WTC11 (cell line): ENCODE data around the gene BRMS1. TPM values are rescaled to one million over a fixed set of nuclear protein-coding genes. Genes with fewer than 3 reads are reported as not detected.

Source experiments
- ELF4 ChIP-seq: sonication (generic); formaldehyde crosslinking; IDR thresholded peaks from 2 replicates; pipeline ENCODE4 v1.8.1; 2022; ENCODE audit warnings: low read depth, mild to moderate bottlenecking, moderate library complexity, missing genetic modification reagents
- ETV6 ChIP-seq: sonication (generic); formaldehyde crosslinking; IDR thresholded peaks from 2 replicates; pipeline ENCODE4 v1.8.1; 2022; ENCODE audit warnings: mild to moderate bottlenecking, missing genetic modification reagents
- RORB ChIP-seq: fragments of 250-450 bp; sonication (Bioruptor Pico); IDR thresholded peaks from 2 replicates; pipeline ENCODE4 v1.9.0; 2021; ENCODE audit warnings: mild to moderate bottlenecking
- SMAD3 ChIP-seq: sonication (generic); formaldehyde crosslinking; IDR thresholded peaks from 2 replicates; pipeline ENCODE4 v1.8.0; 2022; ENCODE audit warnings: missing genetic modification reagents, mild to moderate bottlenecking, borderline replicate concordance
- ZBTB21 ChIP-seq: sonication (generic); formaldehyde crosslinking; IDR thresholded peaks from 2 replicates; pipeline ENCODE4 v1.8.1; 2023; ENCODE audit warnings: mild to moderate bottlenecking, missing genetic modification reagents, borderline replicate concordance
- ZNF232 ChIP-seq: sonication (generic); formaldehyde crosslinking; IDR thresholded peaks from 2 replicates; pipeline ENCODE4 v1.8.0; 2022; ENCODE audit warnings: mild to moderate bottlenecking, missing genetic modification reagents
- ZNF263 ChIP-seq: sonication (generic); formaldehyde crosslinking; IDR thresholded peaks from 2 replicates; pipeline ENCODE4 v1.8.1; 2022; ENCODE audit warnings: low read depth, mild to moderate bottlenecking, moderate library complexity, missing genetic modification reagents
- ZNF416 ChIP-seq: fragments of 250-450 bp; sonication (Bioruptor Pico); IDR thresholded peaks from 2 replicates; pipeline ENCODE4 v1.9.0; 2021; ENCODE audit warnings: mild to moderate bottlenecking, inconsistent platforms
- total RNA-seq: library from RNA; stranded (reverse); gene quantifications from 3 replicates; pipeline ENCODE4 v1.2.3, GENCODE V29; 2021
- TF ChIP-seq, protein P1 (sequence below): sonication (generic); formaldehyde crosslinking; IDR thresholded peaks from 2 replicates; pipeline ENCODE4 v1.8.1; 2023; ENCODE audit warnings: mild to moderate bottlenecking, missing genetic modification reagents, moderate library complexity
- TF ChIP-seq, protein P2 (sequence below): fragments of 200-600 bp; IDR thresholded peaks from 2 replicates; pipeline ENCODE4 v1.8.0; 2022; ENCODE audit warnings: antibody characterized with exemption
- TF ChIP-seq, protein P3 (sequence below): fragments of 250-450 bp; sonication (Bioruptor Pico); IDR thresholded peaks from 2 replicates; pipeline ENCODE4 v1.9.0; 2021; ENCODE audit warnings: mild to moderate bottlenecking, borderline replicate concordance
- TF ChIP-seq, protein P4 (sequence below): sonication (generic); formaldehyde crosslinking; IDR thresholded peaks from 2 replicates; pipeline ENCODE4 v1.8.1; 2023; ENCODE audit warnings: mild to moderate bottlenecking, missing genetic modification reagents, borderline replicate concordance
- TF ChIP-seq, protein P5 (sequence below): sonication (generic); formaldehyde crosslinking; IDR thresholded peaks from 2 replicates; pipeline ENCODE4 v1.8.0; 2022; ENCODE audit warnings: mild to moderate bottlenecking, missing genetic modification reagents
- TF ChIP-seq, protein P6 (sequence below): sonication (generic); formaldehyde crosslinking; conservative IDR thresholded peaks from 2 replicates; pipeline ENCODE4 v1.8.1; 2023; ENCODE audit warnings: mild to moderate bottlenecking, low read depth, missing genetic modification reagents, moderate library complexity
- TF ChIP-seq, protein P7 (sequence below): sonication (generic); formaldehyde crosslinking; IDR thresholded peaks from 2 replicates; pipeline ENCODE4 v1.8.1; 2022; ENCODE audit warnings: mild to moderate bottlenecking, moderate library complexity, missing genetic modification reagents
- TF ChIP-seq, protein P8 (sequence below): fragments of 250-450 bp; sonication (Bioruptor Pico); IDR thresholded peaks from 2 replicates; pipeline ENCODE4 v1.9.0; 2021; ENCODE audit warnings: moderate library complexity, mild to moderate bottlenecking, inconsistent platforms, borderline replicate concordance
- TF ChIP-seq, protein P9 (sequence below): sonication (generic); formaldehyde crosslinking; IDR thresholded peaks from 2 replicates; pipeline ENCODE4 v1.8.1; 2022; ENCODE audit warnings: missing genetic modification reagents, borderline replicate concordance

The BRMS1 gene
- total RNA-seq, 1 experiment from 2014 or later: 44.5 TPM

DNA sequence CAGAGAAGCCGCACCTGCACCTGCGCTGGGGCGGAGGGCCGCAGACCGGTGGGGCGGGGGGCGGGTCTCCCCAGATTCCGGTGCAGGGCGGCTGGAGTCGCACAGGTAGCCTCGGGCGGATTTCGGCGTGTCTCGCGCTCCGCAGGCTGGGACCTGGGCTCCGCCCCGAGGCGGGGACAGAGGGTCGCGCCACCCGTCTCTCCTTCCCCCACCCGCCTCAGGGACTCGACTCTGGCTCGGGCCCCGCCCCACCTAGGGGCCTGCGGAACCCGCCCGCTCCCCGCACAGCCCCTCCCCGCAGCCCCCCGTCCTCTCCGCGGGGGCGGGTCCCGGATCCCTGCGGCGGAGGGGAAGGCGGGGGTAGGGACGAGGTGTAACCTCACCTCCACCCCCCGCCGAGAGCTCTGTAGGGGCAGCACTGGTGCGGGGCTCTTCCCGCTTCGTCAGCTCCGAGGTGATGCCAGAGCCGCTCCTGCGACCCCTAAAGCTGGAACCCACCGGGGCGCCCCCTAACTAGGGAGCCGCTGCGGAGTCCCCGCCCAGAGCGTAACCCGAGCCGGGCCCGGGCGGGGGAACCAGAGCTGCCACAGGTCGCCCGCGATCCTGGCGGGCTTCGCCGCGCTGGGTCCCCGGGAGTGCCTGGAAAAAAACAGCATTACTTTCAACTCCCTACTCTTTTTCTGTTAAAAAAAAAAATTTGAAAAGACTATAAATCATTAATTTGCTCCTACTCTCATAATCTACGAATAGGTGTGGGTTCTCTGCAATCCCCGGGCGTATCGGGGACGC is 26.9 kb upstream of the BRMS1 start, which contains the start of gene SLC29A2 (continued):
- TF ChIP-seq ZBTB21 (no peak), ELF4 (CRISPR knock-in tag) (no peak), ZNF232 (CRISPR knock-in tag) (peak; percentile 66; the same call in 1 of the 2 replicates), RORB (CRISPR knock-in tag) (no peak), ETV6 (CRISPR knock-in tag) (no peak), ZNF263 (CRISPR knock-in tag) (no peak), ZNF416 (peak; percentile 58; the same call in 1 of the 2 replicates), SMAD3 (0 out of 2 replicates have a peak, but pooled peaks have one; percentile 24)
- TF ChIP-seq, protein P1, sequence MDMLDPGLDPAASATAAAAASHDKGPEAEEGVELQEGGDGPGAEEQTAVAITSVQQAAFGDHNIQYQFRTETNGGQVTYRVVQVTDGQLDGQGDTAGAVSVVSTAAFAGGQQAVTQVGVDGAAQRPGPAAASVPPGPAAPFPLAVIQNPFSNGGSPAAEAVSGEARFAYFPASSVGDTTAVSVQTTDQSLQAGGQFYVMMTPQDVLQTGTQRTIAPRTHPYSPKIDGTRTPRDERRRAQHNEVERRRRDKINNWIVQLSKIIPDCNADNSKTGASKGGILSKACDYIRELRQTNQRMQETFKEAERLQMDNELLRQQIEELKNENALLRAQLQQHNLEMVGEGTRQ: no peak
- TF ChIP-seq, protein P2, sequence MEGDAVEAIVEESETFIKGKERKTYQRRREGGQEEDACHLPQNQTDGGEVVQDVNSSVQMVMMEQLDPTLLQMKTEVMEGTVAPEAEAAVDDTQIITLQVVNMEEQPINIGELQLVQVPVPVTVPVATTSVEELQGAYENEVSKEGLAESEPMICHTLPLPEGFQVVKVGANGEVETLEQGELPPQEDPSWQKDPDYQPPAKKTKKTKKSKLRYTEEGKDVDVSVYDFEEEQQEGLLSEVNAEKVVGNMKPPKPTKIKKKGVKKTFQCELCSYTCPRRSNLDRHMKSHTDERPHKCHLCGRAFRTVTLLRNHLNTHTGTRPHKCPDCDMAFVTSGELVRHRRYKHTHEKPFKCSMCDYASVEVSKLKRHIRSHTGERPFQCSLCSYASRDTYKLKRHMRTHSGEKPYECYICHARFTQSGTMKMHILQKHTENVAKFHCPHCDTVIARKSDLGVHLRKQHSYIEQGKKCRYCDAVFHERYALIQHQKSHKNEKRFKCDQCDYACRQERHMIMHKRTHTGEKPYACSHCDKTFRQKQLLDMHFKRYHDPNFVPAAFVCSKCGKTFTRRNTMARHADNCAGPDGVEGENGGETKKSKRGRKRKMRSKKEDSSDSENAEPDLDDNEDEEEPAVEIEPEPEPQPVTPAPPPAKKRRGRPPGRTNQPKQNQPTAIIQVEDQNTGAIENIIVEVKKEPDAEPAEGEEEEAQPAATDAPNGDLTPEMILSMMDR: no peak
- TF ChIP-seq, protein P3, sequence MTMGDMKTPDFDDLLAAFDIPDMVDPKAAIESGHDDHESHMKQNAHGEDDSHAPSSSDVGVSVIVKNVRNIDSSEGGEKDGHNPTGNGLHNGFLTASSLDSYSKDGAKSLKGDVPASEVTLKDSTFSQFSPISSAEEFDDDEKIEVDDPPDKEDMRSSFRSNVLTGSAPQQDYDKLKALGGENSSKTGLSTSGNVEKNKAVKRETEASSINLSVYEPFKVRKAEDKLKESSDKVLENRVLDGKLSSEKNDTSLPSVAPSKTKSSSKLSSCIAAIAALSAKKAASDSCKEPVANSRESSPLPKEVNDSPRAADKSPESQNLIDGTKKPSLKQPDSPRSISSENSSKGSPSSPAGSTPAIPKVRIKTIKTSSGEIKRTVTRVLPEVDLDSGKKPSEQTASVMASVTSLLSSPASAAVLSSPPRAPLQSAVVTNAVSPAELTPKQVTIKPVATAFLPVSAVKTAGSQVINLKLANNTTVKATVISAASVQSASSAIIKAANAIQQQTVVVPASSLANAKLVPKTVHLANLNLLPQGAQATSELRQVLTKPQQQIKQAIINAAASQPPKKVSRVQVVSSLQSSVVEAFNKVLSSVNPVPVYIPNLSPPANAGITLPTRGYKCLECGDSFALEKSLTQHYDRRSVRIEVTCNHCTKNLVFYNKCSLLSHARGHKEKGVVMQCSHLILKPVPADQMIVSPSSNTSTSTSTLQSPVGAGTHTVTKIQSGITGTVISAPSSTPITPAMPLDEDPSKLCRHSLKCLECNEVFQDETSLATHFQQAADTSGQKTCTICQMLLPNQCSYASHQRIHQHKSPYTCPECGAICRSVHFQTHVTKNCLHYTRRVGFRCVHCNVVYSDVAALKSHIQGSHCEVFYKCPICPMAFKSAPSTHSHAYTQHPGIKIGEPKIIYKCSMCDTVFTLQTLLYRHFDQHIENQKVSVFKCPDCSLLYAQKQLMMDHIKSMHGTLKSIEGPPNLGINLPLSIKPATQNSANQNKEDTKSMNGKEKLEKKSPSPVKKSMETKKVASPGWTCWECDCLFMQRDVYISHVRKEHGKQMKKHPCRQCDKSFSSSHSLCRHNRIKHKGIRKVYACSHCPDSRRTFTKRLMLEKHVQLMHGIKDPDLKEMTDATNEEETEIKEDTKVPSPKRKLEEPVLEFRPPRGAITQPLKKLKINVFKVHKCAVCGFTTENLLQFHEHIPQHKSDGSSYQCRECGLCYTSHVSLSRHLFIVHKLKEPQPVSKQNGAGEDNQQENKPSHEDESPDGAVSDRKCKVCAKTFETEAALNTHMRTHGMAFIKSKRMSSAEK (CRISPR knock-in tag): no peak
- TF ChIP-seq, protein P4, sequence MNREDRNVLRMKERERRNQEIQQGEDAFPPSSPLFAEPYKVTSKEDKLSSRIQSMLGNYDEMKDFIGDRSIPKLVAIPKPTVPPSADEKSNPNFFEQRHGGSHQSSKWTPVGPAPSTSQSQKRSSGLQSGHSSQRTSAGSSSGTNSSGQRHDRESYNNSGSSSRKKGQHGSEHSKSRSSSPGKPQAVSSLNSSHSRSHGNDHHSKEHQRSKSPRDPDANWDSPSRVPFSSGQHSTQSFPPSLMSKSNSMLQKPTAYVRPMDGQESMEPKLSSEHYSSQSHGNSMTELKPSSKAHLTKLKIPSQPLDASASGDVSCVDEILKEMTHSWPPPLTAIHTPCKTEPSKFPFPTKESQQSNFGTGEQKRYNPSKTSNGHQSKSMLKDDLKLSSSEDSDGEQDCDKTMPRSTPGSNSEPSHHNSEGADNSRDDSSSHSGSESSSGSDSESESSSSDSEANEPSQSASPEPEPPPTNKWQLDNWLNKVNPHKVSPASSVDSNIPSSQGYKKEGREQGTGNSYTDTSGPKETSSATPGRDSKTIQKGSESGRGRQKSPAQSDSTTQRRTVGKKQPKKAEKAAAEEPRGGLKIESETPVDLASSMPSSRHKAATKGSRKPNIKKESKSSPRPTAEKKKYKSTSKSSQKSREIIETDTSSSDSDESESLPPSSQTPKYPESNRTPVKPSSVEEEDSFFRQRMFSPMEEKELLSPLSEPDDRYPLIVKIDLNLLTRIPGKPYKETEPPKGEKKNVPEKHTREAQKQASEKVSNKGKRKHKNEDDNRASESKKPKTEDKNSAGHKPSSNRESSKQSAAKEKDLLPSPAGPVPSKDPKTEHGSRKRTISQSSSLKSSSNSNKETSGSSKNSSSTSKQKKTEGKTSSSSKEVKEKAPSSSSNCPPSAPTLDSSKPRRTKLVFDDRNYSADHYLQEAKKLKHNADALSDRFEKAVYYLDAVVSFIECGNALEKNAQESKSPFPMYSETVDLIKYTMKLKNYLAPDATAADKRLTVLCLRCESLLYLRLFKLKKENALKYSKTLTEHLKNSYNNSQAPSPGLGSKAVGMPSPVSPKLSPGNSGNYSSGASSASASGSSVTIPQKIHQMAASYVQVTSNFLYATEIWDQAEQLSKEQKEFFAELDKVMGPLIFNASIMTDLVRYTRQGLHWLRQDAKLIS (CRISPR knock-in tag): 0 out of 2 replicates have a peak, but pooled peaks have one; percentile 36
- TF ChIP-seq, protein P5, sequence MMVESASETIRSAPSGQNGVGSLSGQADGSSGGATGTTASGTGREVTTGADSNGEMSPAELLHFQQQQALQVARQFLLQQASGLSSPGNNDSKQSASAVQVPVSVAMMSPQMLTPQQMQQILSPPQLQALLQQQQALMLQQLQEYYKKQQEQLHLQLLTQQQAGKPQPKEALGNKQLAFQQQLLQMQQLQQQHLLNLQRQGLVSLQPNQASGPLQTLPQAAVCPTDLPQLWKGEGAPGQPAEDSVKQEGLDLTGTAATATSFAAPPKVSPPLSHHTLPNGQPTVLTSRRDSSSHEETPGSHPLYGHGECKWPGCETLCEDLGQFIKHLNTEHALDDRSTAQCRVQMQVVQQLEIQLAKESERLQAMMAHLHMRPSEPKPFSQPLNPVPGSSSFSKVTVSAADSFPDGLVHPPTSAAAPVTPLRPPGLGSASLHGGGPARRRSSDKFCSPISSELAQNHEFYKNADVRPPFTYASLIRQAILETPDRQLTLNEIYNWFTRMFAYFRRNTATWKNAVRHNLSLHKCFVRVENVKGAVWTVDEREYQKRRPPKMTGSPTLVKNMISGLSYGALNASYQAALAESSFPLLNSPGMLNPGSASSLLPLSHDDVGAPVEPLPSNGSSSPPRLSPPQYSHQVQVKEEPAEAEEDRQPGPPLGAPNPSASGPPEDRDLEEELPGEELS (CRISPR knock-in tag): no peak
- TF ChIP-seq, protein P6, sequence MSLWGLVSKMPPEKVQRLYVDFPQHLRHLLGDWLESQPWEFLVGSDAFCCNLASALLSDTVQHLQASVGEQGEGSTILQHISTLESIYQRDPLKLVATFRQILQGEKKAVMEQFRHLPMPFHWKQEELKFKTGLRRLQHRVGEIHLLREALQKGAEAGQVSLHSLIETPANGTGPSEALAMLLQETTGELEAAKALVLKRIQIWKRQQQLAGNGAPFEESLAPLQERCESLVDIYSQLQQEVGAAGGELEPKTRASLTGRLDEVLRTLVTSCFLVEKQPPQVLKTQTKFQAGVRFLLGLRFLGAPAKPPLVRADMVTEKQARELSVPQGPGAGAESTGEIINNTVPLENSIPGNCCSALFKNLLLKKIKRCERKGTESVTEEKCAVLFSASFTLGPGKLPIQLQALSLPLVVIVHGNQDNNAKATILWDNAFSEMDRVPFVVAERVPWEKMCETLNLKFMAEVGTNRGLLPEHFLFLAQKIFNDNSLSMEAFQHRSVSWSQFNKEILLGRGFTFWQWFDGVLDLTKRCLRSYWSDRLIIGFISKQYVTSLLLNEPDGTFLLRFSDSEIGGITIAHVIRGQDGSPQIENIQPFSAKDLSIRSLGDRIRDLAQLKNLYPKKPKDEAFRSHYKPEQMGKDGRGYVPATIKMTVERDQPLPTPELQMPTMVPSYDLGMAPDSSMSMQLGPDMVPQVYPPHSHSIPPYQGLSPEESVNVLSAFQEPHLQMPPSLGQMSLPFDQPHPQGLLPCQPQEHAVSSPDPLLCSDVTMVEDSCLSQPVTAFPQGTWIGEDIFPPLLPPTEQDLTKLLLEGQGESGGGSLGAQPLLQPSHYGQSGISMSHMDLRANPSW (CRISPR knock-in tag): 0 out of 2 replicates have a peak, but pooled peaks have one; percentile 31
- TF ChIP-seq, protein P7, sequence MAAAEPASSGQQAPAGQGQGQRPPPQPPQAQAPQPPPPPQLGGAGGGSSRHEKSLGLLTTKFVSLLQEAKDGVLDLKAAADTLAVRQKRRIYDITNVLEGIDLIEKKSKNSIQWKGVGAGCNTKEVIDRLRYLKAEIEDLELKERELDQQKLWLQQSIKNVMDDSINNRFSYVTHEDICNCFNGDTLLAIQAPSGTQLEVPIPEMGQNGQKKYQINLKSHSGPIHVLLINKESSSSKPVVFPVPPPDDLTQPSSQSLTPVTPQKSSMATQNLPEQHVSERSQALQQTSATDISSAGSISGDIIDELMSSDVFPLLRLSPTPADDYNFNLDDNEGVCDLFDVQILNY: 0 out of 2 replicates have a peak, but pooled peaks have one; percentile 50
- TF ChIP-seq, protein P8, sequence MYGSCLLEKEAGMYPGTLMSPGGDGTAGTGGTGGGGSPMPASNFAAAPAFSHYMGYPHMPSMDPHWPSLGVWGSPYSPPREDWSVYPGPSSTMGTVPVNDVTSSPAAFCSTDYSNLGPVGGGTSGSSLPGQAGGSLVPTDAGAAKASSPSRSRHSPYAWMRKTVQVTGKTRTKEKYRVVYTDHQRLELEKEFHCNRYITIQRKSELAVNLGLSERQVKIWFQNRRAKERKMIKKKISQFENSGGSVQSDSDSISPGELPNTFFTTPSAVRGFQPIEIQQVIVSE (CRISPR knock-in tag): no peak
- TF ChIP-seq, protein P9, sequence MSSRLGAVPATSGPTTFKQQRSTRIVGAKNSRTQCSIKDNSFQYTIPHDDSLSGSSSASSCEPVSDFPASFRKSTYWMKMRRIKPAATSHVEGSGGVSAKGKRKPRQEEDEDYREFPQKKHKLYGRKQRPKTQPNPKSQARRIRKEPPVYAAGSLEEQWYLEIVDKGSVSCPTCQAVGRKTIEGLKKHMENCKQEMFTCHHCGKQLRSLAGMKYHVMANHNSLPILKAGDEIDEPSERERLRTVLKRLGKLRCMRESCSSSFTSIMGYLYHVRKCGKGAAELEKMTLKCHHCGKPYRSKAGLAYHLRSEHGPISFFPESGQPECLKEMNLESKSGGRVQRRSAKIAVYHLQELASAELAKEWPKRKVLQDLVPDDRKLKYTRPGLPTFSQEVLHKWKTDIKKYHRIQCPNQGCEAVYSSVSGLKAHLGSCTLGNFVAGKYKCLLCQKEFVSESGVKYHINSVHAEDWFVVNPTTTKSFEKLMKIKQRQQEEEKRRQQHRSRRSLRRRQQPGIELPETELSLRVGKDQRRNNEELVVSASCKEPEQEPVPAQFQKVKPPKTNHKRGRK: no peak
